Fibroblast of skin of left quadriceps (primary cell): Measurements from ENCODE around the gene RRAGD.

Source experiments
- DNase-seq, 2 experiments: peaks; one replicate each; pipeline ENCODE4 v3.0.0-alpha.2; 2013; ENCODE audit warnings: low read depth in 2 of 2

The RRAGD gene, protein sequence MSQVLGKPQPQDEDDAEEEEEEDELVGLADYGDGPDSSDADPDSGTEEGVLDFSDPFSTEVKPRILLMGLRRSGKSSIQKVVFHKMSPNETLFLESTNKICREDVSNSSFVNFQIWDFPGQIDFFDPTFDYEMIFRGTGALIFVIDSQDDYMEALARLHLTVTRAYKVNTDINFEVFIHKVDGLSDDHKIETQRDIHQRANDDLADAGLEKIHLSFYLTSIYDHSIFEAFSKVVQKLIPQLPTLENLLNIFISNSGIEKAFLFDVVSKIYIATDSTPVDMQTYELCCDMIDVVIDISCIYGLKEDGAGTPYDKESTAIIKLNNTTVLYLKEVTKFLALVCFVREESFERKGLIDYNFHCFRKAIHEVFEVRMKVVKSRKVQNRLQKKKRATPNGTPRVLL

DNA sequence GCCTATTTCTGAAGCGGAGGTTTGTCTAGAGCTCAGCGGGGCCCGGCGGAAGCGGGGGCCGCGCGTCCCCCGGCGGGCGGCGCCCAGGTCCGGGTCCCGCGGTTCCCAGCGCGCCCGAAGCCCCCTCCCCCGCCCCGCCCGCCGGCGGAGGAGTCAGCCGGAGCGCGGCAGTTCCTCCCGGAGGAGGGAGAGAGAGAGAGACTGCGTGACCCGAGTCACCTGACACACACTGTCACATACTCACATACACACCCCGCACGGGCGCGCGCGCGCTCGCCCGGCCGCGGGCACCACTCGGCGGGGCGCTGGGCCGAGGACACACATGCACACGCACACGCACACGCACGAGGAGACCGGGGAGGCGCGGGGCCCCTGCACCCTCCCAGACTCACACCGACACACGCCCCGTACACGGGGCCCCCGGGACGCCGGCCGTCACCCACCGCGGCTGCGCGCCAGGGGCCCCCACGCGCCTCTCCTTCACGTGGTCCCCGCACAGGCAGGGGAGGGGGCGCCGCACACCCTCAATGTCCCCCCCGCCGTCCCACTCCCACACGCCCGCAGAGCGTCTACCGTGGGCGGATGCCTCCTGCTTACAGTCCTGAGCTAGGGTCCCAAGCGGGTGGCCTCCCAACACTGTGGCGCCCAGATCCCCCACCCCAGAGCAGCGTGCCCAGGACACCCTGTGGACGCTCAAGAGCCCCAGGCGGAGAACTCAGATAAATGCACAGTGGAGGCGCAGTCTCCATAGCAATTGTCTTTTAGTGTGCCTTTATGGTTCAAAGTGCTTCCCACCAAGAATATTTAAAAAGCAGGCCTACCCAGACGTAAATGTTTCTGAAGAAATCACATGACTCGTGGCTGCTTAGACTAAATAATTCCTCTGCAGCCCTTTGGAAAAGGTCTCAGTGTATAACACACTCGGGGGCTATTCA is at the start of gene RRAGD:
RRAGD (minus strand) TSS at position 203 of the 935 bp plus-strand sequence. CDS start 280 bp downstream, outside the sequence.
- DNase-seq, result no peak

DNA sequence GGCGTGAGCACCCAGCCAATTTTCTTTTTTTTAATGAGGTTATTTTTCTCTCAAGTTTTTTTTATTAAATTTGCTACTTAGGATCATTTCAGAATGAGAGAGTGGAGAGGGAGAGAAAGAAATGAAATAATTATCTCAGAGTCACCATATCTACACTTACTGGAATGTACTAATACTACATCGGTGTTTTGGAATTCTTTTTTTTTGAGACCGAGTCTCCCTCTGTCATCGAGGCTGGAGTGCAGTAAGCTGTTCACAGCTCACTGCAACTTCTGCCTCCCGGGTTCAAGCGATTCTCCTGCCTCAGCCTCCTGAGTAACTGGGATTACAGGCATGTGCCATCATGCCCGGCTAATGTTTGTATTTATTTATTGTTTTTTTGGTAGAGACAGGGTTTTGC is 48.6 kb upstream of the RRAGD start:
- DNase-seq, result no peak

DNA sequence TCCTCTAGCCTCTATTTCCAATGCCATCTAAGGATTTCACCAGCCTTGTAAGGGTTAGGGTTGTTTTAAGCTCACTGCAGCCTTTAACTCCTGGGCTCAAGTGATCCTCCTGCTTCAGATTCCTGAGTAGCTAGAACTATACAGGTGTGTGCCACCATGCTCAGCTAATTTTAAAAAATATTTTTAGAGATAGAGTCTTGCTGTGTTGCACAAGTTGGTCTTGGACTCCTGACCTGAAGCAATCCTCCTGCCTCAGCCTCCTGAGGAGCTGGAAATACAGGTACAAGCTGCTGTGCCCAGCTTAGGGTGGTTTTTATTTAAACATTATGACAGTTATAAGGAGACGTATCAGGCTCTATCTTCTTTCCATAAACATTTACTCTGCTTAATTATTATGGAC is 47.4 kb upstream of the RRAGD start:
- no peak for DNase-seq

DNA sequence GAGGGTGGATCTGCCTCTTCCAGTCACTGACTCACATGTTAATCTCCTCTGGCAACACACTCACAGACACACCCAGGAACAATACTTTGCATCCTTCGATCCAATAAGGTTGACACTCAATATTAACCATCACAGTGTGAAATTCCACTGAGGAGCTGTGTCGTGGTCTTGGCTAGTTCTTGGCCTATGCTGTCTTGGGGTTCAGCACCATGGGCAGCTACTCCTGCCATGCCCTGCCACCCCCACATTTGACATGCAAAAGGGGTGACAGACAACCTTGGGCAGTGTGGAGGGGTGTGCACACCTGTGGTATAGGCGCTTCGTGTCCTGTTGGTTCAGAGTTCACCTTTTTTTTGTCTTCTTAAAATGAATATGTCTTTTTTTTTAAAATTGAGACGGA is 46.6 kb upstream of the RRAGD start:
- no peak for DNase-seq

DNA sequence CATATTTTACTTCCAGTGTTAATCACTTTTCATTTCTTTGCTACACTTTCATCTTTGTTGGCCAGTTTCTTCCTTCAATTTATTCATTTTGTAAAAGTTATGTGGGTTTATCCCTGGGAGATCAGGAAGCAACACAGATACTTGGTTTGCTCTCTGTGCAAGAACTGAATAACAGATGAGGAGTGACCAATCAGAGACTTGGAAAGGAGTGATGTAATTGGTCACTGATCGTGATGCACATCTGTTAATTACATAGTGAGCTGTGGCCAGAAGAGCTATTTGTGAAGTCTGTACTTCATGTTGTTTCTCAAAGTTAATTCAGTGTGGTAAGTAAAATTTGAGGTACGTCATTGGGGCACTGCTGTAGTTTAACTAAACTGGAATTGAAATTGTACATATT is 42.2 kb upstream of the RRAGD start:
- DNase-seq, result no peak

DNA sequence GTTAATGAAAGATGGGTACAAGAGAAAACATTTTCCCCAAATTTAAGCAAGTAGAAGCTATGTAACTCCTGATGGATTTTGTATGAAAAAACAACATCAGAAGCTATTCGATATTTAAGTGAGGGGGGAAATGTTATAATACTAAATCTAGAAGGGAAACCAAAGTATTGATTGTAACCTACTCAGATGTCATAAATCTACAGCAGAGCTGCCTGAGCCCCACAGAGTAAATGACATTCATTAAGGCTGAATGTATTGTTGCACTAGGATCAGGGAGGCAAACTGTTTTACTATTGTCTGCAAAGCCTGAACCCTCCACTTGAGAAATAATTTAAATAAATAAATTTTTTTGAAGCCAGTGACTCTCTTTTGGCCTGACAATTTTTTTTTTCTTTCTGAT is 40.2 kb upstream of the RRAGD start:
- no peak for DNase-seq

DNA sequence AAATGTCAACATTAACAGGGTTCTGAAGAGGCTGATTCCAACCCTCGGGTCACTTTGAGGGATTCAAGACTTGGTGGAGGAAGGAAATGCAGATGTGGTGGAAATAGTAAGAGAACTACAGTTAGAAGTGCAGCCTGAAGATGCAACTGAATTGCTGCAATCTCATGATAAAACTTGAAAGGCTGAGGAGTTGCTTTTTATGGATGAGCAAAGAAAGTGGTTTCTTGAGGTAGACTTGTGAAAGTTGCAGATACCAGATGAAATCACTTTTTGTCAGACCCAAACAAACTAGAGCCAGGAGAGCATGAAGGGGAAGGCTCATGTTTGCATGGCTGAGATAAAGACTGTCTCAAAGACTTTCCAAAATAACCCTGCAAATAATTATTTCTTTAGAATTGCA is 37.1 kb upstream of the RRAGD start:
- DNase-seq, result no peak

DNA sequence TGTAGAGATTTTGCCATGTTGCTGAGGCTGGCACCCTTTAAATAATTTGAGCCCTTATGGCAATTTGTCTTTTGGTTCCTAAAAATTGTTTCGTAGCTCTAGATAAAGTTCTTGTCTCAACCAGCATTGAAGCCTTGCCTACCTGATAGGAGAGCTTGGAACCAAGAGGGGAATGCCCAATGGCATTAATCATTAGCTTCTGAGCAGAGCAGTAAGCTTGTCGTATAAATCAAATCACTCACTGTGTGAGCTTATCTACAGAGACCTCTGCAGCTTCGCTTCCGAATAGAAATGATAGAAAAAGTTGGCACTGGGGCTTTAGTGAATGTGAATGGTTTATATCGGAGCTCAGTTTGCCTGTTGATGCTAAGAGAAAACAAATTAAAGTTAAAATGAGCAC is 31.6 kb upstream of the RRAGD start:
- DNase-seq, result no peak

DNA sequence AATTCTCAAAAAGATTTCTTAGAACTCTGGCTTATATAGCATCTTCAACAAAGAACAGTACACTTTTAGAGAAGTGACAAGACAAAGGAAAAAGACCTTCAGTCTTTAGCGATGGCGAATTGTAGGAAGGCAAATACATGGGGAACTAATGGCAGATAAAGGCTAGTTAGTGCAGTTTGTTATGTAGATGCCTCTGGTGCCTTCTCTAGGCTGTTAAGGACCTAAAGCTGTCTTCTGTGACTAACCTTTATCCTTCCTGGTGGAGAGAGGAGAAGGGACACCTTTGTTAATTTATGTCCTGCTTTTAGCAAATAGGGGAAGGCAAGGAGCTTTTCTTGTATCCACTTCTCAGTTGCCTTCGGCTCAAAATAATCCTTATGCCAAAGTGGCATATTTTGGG is 28.1 kb upstream of the RRAGD start:
- DNase-seq, result no peak

DNA sequence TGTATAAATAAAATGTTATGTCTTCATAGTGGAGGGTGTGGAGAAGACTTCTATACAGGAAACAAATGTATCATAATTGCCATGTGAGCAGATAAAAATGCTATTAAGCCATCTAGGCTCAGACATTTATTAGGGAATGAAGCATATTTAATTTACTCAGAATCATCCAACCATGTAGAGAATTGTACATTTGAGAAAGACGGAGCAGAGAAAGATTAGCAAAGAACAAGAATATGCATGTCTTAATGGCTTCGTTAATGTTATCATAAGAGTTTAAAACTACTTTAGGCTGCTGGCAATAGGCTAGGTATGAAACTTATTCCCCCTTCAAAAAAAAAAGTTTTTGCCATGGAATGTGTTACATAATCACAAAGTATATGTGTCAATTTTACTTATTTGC is 26.9 kb upstream of the RRAGD start:
- DNase-seq, result no peak

DNA sequence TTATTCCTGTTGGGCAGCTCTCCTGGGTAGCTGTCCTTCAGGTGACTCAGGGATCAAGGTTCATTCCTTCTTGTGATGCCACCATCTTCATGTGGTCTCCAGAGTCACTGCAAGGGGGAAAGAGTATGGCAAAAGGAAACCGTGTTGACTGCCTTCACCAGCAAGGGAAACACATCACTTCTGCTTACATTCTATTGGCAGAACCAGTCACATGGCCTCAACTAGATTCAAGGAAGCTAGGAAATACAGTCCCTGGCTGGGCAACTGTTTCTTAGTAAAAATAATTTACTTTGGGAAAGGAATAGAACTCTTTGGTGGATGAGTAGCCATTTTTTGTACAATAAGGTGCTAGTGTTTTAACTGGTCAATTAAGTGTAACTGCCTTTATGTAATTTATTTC is 26.2 kb upstream of the RRAGD start:
- DNase-seq, result no peak

DNA sequence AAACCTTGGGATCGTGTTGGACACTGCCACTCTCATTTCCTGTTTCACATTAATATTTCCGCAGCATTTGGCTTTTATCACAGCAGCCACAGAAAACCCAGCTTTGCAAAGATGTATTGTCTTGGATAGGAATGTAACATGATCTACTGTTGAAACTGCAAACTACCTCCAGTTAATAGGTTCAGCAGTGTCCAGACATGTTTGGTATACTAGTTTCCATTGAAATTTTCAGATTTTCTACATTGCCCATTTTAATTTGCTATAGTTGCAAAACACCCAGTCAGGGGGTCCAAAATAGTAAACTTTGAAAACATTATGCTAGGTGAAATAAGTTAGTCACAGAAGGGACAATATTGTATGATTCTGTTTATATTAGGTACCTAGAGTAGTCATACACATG is 24.2 kb upstream of the RRAGD start:
- no peak for DNase-seq

DNA sequence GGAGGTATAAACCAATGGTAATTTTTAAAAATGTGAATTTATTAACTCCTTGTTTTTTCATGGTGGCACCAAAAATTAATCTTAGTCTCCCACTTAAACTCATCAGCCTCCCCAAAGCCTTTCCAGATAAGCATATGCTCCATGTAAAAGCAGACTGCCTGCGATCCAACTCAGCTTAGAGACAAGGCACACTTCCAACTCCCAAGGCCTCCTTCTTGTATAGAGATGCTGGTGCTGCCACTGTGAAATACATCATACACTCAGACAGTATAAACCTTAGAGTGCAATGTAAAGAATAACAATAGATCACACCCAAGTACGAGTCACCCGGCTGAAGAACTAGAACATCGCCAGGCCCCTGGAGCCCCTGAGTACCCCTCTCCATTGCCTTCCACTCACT is 22.9 kb upstream of the RRAGD start:
- no peak for DNase-seq

DNA sequence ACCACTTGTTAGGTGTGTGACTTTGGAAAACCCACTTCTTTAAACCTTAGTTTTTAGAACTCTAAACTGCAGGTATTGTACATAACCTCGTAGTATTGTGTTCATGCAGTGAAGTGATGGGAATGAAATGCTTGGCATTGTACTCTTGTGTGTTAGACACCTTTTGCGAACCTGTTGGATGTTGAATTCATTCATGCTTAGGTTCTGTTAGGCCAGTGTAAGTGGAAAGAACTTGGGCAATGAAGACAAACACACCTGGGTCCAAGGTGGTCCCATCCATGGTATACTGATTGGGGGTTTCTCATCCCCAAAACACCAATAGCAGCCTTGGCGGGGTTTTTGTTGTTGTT is 22.1 kb upstream of the RRAGD start:
- DNase-seq, result no peak

DNA sequence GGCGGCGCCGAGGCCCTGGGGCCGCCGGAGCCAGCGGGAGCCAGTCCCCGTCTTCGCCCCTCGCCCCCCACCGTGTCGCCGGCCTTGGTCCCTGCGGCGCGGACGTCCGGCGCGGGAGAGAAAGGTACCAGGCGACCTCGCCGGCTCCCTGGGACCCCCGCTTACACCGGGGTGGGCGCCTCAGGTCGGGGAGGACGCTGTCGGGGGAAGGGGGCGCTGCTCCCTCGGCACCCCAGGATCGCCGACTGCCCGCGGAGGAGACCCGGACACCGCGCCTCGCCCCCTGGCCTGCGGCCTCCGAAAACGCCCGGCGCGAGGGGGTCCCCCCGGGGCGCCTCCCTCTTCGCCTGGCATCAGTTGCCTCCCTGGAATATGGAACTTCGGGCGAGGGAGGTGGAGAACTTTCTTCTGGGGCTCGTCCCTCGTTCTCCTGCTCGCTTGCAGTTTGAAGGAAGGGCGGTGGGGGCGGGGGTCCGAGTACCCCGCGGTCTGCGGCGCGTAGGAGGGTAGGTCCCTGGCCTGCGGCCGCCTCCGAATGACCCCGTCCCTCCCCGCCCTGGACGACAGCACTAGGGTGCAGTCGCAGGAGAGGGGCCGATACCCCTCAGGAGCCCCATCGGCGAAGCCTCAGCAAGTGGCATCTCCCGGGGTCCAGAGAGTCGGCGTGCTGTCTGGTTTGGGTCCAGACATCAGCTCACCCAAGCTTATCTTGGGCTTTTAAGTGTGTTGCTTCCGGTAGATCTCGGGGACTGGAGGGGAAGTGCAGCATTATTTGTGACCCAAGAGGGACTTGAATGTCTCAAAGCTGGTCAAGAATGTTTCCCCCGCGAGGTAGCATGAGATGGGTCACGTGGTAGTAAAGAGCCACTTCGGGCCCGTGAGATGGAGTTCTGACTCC is 21.4 kb upstream of the RRAGD start:
- no peak for DNase-seq

DNA sequence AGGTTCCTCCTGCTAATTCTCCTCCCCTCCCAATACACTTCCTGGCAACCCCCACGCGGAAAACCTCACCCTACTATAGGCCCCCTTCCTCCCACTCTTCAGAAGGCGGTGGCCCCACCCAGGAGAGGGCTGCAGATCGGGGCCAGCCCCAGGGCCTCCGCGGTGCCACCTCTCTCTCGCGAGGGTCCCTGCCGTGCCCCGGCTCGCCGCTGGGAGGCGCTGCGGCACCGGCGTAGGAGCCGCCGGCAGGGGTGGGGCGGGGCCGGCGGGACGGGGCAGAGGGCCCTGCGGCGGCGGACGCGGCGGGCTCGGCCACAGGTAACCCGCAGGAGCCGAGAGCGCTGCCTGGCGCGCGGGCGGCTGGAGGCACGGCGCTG is 20.8 kb upstream of the RRAGD start, which contains the start of gene ANKRD6:
ANKRD6 (plus strand) TSS at position 278 of the 377 bp plus-strand sequence. CDS start 133,825 bp downstream, outside the sequence.
- peak; percentile 13 to 15 for DNase-seq

DNA sequence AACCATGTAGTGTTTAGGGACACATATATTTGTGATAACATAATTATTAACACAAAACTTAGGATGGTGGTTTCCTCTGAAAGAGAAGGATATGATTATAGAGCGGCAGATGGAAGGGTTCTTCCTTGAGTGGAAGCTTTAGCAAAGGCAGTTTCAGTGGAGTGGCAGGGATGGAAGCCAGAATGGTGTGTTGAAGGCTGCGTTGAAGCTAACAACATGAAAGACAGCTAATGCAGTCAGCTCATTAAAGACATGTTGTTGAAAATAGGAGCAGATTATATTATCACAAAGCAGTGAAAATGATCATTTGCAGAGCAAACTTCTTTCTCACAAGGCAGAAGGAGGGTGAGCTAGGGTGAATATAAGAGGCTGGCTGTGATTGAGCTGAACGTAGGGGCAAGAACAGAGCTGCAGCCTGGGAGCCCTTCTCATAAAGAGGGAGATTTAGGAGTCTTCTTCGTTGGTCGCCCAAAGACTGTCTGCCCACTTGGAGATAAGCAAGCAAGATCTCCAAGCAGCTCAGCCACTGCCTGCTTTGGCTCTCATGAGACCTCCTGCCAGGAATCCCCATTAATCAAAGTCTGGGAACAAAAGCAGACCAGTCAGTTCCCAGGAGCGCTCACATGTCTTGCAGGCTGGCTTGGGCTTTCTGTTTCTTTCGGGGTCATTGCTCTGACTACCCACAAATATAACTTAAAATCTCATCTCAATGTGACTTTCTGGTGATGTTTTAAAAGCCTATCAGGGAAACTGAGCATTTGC is 18.3 kb upstream of the RRAGD start:
- no peak for DNase-seq

DNA sequence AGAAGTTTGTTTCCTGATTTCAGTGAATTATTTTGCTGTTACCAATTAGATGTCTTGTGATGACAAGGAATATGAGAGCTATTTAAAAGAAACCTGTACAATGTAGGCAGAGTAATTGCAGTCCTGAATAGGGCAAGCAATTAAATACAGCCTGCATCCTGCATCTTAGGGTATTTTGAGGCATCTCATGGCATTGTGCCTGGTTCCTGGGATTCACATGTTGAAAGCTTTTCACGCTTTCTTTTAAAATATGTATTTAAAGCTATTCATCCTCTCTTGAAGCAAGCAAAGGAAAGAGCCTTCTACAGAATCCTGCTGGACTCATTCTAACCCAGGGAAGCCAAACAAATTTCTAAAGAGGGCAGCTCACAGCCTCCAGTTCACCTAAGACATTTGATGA is 4.7 kb upstream of the RRAGD start:
- no peak for DNase-seq

DNA sequence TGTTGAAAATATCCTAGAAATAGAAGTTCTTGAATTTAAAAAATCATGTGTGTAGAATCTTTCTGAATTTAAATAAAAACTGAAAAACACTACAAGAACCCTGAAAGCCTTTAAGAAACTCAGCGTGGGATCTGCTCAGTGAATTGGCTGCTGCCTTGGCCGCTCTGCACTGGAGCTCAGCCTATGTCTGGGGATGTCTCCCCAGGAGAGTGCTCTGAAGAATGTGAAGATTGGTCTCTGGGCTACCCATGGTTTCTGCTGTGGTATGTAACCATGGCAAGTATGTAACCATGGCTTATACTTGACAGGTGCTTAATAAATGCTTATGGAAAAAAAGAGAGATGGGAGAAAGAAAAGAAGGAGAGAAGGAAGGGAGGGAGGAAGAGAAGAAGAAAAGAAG is 3.1 kb upstream of the RRAGD start:
- no peak for DNase-seq

DNA sequence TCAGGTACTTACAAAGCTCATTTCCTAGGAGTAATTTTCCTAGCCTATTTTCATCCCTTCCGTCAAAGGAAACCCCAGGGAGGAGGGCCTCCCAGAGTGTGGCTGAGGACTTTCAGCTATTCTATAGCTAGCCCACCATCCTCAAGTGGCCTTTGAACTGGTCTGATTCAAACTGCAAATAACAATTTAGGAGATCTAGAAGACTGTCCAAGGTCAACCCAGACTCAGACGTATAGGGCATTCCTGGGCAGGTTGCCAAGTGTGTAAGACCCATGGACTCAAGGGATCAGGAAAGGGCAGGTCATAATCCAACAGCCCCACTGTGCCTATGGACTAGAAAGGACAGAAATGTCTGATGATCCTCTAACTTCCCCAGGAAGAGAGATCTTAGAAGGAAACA is 2.1 kb upstream of the RRAGD start:
- DNase-seq, result no peak

DNA sequence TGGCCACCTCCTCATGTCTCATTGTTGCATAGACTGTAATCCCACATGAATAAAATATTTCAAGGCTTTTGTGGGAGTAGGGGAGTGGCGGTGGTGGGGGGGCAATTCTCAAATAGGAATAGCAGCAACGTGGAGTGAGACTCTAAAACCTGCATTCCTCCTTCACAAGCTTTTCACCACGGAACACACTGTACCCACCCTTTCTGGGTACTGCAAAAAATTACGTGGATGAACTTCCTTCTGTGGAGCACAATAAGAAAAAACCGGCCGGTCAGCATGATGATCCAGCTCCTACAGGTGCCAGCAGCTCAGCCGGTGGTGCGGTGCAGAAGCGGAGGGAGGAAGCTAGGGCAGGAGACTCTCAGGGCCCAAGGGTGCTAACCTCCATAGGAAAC is 930 bp upstream of the RRAGD start:
- no peak for DNase-seq
